MCF 10A (cell line): Measurements from ENCODE around the gene OR1I1. TPM values are rescaled to one million over a fixed set of nuclear protein-coding genes. Genes with fewer than 3 reads are reported as not detected.
"Not testable (repeated sequence)": the region's sequence is repeated elsewhere in the genome, so short reads cannot be mapped to it uniquely, and the experiment has no call there.

Experiments used
- BruUV-seq: library from RNA; stranded (reverse); fragments of 400-500 nt; replicated peaks from 2 replicates; lab custom pipeline; 2021; lab: Mats Ljungman, UMichigan
- CTCF ChIA-PET: fragments of 300-600 bp; sonication (Branson Sonifier 250); formaldehyde crosslinking; extraction: SDS; loops from one replicate; lab custom pipeline; 2021; ENCODE audit warnings: antibody characterized with exemption, inconsistent platforms; lab: Yijun Ruan, JAX
- POLR2A ChIA-PET: fragments of 300-600, 350-650 bp; sonication (Branson Sonifier 250); formaldehyde crosslinking; extraction: SDS; loops from one replicate; lab custom pipeline; 2020; ENCODE audit warnings: antibody characterized with exemption, inconsistent platforms; lab: Yijun Ruan, JAX
- DNase-seq: peaks from one replicate; pipeline ENCODE4 v3.0.0-alpha.2; 2018; ENCODE audit not compliant: unreplicated experiment
- H3K27ac Mint-ChIP-seq: one replicate; pipeline ENCODE4 v1.8.0; 2022; ENCODE audit warnings: mild to moderate bottlenecking, low read depth, mixed read lengths; ENCODE audit not compliant: unreplicated experiment
- H3K27me3 Mint-ChIP-seq: one replicate; pipeline ENCODE4 v1.8.0; 2022; ENCODE audit warnings: mixed read lengths; ENCODE audit not compliant: insufficient read depth, unreplicated experiment
- H3K36me3 Mint-ChIP-seq: one replicate; pipeline ENCODE4 v1.8.0; 2022; ENCODE audit warnings: mild to moderate bottlenecking, moderate library complexity, mixed read lengths; ENCODE audit not compliant: insufficient read depth, unreplicated experiment
- H3K4me1 Mint-ChIP-seq: one replicate; pipeline ENCODE4 v1.8.0; 2022; ENCODE audit warnings: mixed read lengths; ENCODE audit not compliant: insufficient read depth, unreplicated experiment
- H3K4me3 Mint-ChIP-seq: one replicate; pipeline ENCODE4 v1.8.0; 2022; ENCODE audit warnings: mild to moderate bottlenecking, moderate library complexity, mixed read lengths; ENCODE audit not compliant: unreplicated experiment
- H3K9me3 Mint-ChIP-seq: one replicate; pipeline ENCODE4 v1.8.0; 2022; ENCODE audit warnings: mixed read lengths; ENCODE audit not compliant: unreplicated experiment
- CTCF ChIP-seq: fragments of 200-600 bp; IDR thresholded peaks from one replicate; pipeline ENCODE4 v1.8.0; 2022; ENCODE audit warnings: antibody characterized with exemption, mild to moderate bottlenecking; ENCODE audit not compliant: unreplicated experiment
- intact Hi-C: fragments of 100-400 bp; cut with micrococcal nuclease; formaldehyde crosslinking; loops from 2 replicates; pipeline ENCODE4 v1.14.1; 2022
- total RNA-seq: library from RNA; stranded (reverse); gene quantifications from 2 replicates; pipeline ENCODE4 v1.2.3, GENCODE V29; 2022

Gene OR1I1
- total RNA-seq, 1 experiment from 2014 or later, result not detected

- no peak overlapping the region for H3K4me3 Mint-ChIP-seq
- peaks cover 7% of the 10 kb centered on the region for H3K9me3 Mint-ChIP-seq
- no peak overlapping the region for H3K27ac Mint-ChIP-seq
- no TSS peak for BruUV-seq
- ChIA-PET CTCF (interaction anchor here (0.6 to 1.1 kb wide), 2 partner anchors 16 to 30 kb away, joined by 3 to 6 read pairs; no protein-coding TSS in a partner anchor), POLR2A (interaction anchor here (0.7 kb wide), 1 partner anchor 26 kb away, joined by 3 read pairs; no protein-coding TSS in a partner anchor)
- H3K36me3 Mint-ChIP-seq, result no peaks in the 10 kb centered on the region
- H3K27me3 Mint-ChIP-seq, result no peaks in the 10 kb centered on the region
- no peaks in the 10 kb centered on the region for H3K4me1 Mint-ChIP-seq
- TF ChIP-seq CTCF, result no peak
- no peak for DNase-seq
- intact Hi-C loops, result no loop called here
Observed at GRCh38 chr19:15075806-15076205, 6.2 kb upstream of the OR1I1 start.

- BruUV-seq, H3K4me3 Mint-ChIP-seq, H3K27me3 Mint-ChIP-seq, H3K9me3 Mint-ChIP-seq, H3K4me1 Mint-ChIP-seq, intact Hi-C loops, H3K36me3 Mint-ChIP-seq, POLR2A ChIA-PET, H3K27ac Mint-ChIP-seq, CTCF ChIA-PET: not testable (repeated sequence)
- DNase-seq, result peak; percentile 15
Observed at GRCh38 chr19:15080002-15080401, 2.0 kb upstream of the OR1I1 start.

GRCh38 chr19:15087182-15087581, 5.2 kb downstream of the OR1I1 start:
- Mint-ChIP-seq H3K27me3 (peaks cover 33% of the 10 kb centered on the region), H3K4me3 (no peak overlapping the region), H3K36me3 (no peaks in the 10 kb centered on the region), H3K27ac (no peak overlapping the region), H3K4me1 (no peaks in the 10 kb centered on the region), H3K9me3 (no peaks in the 10 kb centered on the region)
- no peak for TF ChIP-seq CTCF
- intact Hi-C loops, result no loop called here
- BruUV-seq, result no TSS peak
- ChIA-PET CTCF (interaction anchor here (1.2 kb wide), 1 partner anchor 64 kb away, joined by 5 read pairs; no protein-coding TSS in a partner anchor), POLR2A (interaction anchor here (1.1 kb wide), 1 partner anchor 63 kb away, joined by 3 read pairs; no protein-coding TSS in a partner anchor)
- no peak for DNase-seq

GRCh38 chr19:15091918-15092753, 10.1 kb downstream of the OR1I1 start:
- H3K4me1 Mint-ChIP-seq, result no peaks in the 10 kb centered on the region
- no peaks in the 10 kb centered on the region for H3K36me3 Mint-ChIP-seq
- H3K27ac Mint-ChIP-seq, result no peak overlapping the region
- POLR2A ChIA-PET, result interaction anchor here (0.5 to 1.4 kb wide), 6 partner anchors 42 to 763 kb away, joined by 3 to 6 read pairs (median 3); partner anchors contain the start of gene AKAP8
- H3K27me3 Mint-ChIP-seq, result peaks cover 14% of the 10 kb centered on the region
- no peaks in the 10 kb centered on the region for H3K9me3 Mint-ChIP-seq
- H3K4me3 Mint-ChIP-seq, result no peak overlapping the region
- CTCF ChIA-PET, result interaction anchor here (0.6 to 4.6 kb wide), 31 partner anchors 9 to 1212 kb away, joined by 3 to 38 read pairs (median 4); partner anchors contain the start of gene OR1I1
- TF ChIP-seq CTCF, result peak; percentile 64
- intact Hi-C loops, result loop anchor here (1.0 to 10.0 kb wide), 3 partner anchors 58 to 464 kb away; no protein-coding TSS in a partner anchor
- peak; percentile 74 for DNase-seq
- no TSS peak for BruUV-seq
